SW 1271 (cell line): ENCODE data around the gene ADGRL3.
"Not testable (repeated sequence)": the region's sequence is repeated elsewhere in the genome, so short reads cannot be mapped to it uniquely, and the experiment has no call there.

Source experiments
- DNase-seq, 2 experiments: peaks; one replicate each; lab custom pipeline; 2025; lab: John Stamatoyannopoulos, UW

The ADGRL3 gene

GRCh38 chr4:61909031-61909430 is 708.9 kb downstream of the ADGRL3 start:
- no peak for DNase-seq

- DNase-seq = no peak
Observed at GRCh38 chr4:61911313-61911756, 711.2 kb downstream of the ADGRL3 start.

GRCh38 chr4:61913619-61914018 is 713.5 kb downstream of the ADGRL3 start:
- no peak for DNase-seq

- no peak for DNase-seq
Observed at GRCh38 chr4:61915501-61915900, 715.4 kb downstream of the ADGRL3 start.

- no peak for DNase-seq
Observed at GRCh38 chr4:61918507-61918906, 718.4 kb downstream of the ADGRL3 start.

GRCh38 chr4:61918987-61919386 is 718.9 kb downstream of the ADGRL3 start:
- DNase-seq = no peak

GRCh38 chr4:61919561-61919960 is 719.4 kb downstream of the ADGRL3 start:
- DNase-seq = no peak

GRCh38 chr4:61921920-61922319 is 721.8 kb downstream of the ADGRL3 start:
- no peak for DNase-seq

GRCh38 chr4:61922766-61923165 is 722.6 kb downstream of the ADGRL3 start:
- no peak for DNase-seq

GRCh38 chr4:61923179-61923578 is 723.1 kb downstream of the ADGRL3 start:
- no peak for DNase-seq

GRCh38 chr4:61924131-61924530 is 724.0 kb downstream of the ADGRL3 start:
- DNase-seq = no peak

- DNase-seq = no peak
Observed at GRCh38 chr4:61933527-61933926, 733.4 kb downstream of the ADGRL3 start.

- no peak for DNase-seq
Observed at GRCh38 chr4:61934198-61934597, 734.1 kb downstream of the ADGRL3 start.

GRCh38 chr4:61938250-61938846 is 738.2 kb downstream of the ADGRL3 start:
- DNase-seq = no peak

GRCh38 chr4:61950625-61951024 is 750.5 kb downstream of the ADGRL3 start:
- no peak for DNase-seq

- no peak for DNase-seq
Observed at GRCh38 chr4:61953386-61953785, 753.3 kb downstream of the ADGRL3 start.

GRCh38 chr4:61958591-61958990 is 758.5 kb downstream of the ADGRL3 start:
- DNase-seq = no peak

- DNase-seq = no peak
Observed at GRCh38 chr4:61959087-61959486, 759.0 kb downstream of the ADGRL3 start.

- DNase-seq = no peak
Observed at GRCh38 chr4:61984260-61984909, 784.3 kb downstream of the ADGRL3 start.

- DNase-seq = no peak
Observed at GRCh38 chr4:61985426-61985825, 785.3 kb downstream of the ADGRL3 start.

- not testable (repeated sequence) for DNase-seq
Observed at GRCh38 chr4:61986929-61987328, 786.8 kb downstream of the ADGRL3 start.

- DNase-seq = no peak
Observed at GRCh38 chr4:61992351-61992750, 792.2 kb downstream of the ADGRL3 start.

- no peak for DNase-seq
Observed at GRCh38 chr4:61994036-61994435, 793.9 kb downstream of the ADGRL3 start.
